Spinal cord (tissue), 10 donors: ENCODE results near the gene SHANK2. TPM values are rescaled to one million over a fixed set of nuclear protein-coding genes. Genes with fewer than 3 reads are reported as not detected.

Experiments
- DNase-seq, 6 donors: peaks; one replicate each; pipeline versions ENCODE4 v3.0.0 to v3.0.0-alpha.2; 2013 to 2015; ENCODE audit warnings: low spot score in 6 of 6, low read depth in 4 of 6
- H3K27ac ChIP-seq: one replicate; pipeline ENCODE4 v1.5.1; 2013; ENCODE audit warnings: low read depth, low read length, control low read depth
- H3K27me3 ChIP-seq: one replicate; pipeline ENCODE4 v1.6.1; 2013; ENCODE audit warnings: low read length; ENCODE audit not compliant: control insufficient read depth, insufficient read depth
- H3K36me3 ChIP-seq: one replicate; pipeline ENCODE4 v1.6.1; 2013; ENCODE audit warnings: low read length; ENCODE audit not compliant: control insufficient read depth, insufficient read depth
- H3K4me1 ChIP-seq: one replicate; pipeline ENCODE4 v1.6.1; 2013; ENCODE audit warnings: low read length; ENCODE audit not compliant: control insufficient read depth, insufficient read depth
- H3K4me3 ChIP-seq: one replicate; pipeline ENCODE4 v1.5.1; 2013; ENCODE audit warnings: low read depth, low read length, control low read depth
- H3K9me3 ChIP-seq: one replicate; pipeline ENCODE4 v1.6.1; 2013; ENCODE audit warnings: low read length; ENCODE audit not compliant: control insufficient read depth, insufficient read depth
- WGBS: methylation state at CpG from one replicate; pipeline ENCODE4 v1.1.5; 2013; ENCODE audit warnings: missing lambda C conversion rate; ENCODE audit not compliant: insufficient coverage; 5-methylcytosine and 5-hydroxymethylcytosine counted together
- polyA plus RNA-seq, 2 donors: library from polyadenylated mRNA; unstranded; fragments of 120-200 nt; gene quantifications; one replicate each; pipeline ENCODE4 v1.2.1, GENCODE V29; 2013; ENCODE audit not compliant: insufficient read length in 2 of 2
- total RNA-seq, 2 donors: library from RNA; depleted of rRNA in 1 of 2; stranded (reverse); fragments of 120-200 nt in 1 of 2; fragments of >200 nt in 1 of 2; gene quantifications; one replicate each; pipeline versions ENCODE4 v1.2.3 to v1.2.4, GENCODE V29; 2013 to 2014
- donor health status: healthy.

SHANK2 gene
- total and polyA plus RNA-seq, 4 donors, result 10.9 to 36.4 (median 28.6) TPM

DNA sequence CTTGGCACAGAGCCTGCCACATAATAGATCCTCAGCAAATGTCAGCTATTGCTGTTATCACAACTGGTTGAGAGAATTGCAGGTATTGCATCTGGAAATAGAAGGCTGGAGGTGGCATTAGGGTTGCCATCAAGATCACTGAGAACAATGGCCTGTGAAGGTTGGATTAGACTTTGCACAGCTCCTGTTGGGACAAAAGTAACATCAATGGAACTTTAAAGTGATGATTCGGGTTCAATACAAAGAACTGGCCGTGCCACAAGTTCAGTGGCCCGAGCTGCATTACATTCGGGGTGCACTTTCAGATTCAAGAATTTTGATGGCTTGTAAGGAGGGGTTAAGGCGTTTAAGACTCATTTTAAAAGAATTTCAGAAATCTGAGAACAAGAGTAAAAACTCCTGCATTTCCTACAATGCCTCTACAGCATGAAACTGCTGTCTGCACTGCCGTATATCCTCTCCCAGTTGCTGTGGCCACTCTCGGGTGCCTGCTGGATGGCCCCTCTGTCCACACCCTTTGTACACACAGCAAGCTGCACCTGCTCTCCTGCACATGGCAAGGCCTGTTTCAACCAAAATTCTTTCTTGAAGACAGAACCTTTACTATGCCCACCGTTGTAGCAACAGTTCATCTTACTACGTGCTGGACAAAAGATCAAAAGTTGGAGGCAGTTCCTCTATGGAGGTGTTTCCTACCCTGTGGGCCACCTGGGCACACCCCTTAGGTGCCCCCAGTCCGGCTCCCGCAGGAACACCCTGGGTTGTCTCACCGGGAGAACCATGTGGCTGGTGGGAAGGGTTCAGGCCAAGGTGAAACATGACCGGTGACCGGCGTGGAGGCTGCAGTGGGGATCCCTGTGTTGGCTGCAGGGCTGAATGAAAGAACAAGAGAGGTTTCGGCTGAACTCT is 17.5 kb upstream of the SHANK2 start:
- Histone ChIP-seq H3K36me3 (no peaks in the 10 kb centered on the region), H3K27ac (no peak overlapping the region), H3K27me3 (peaks cover 5% of the 10 kb centered on the region), H3K9me3 (no peaks in the 10 kb centered on the region), H3K4me3 (no peak overlapping the region), H3K4me1 (peaks cover 26% of the 10 kb centered on the region)
- 74% methylated on average over 10 of the region's 16 CpGs for WGBS
- DNase-seq, result no peak

DNA sequence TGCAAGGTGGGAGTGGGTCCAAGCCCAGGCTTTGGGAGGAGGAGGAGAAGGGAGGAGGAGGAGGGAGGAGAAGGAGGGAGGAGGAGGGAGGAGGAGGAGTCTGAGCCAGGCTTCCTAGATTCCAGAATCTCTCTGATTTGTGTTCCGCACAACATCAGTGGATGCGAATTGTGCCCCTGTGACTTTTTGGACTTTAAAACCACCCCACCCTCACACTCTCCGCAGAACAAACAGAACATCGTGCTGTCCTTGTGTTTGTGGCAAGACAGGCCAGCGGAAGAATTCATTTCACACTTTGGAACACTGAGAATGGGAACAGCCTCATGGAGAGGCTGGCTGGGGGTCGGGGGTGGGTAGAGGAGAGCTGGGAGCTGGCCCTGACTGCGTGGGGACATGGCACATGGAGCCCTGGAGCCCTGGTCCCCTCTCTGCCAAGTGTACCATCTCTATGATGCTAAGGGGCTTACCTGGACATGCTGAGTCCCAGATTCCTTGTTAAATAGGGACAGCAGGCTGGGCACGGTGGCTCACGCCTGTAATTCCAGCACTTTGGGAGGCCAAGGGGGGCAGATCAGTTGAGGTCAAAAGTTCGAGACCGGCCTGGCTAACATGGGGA is 16.4 kb upstream of the SHANK2 start:
- H3K27ac ChIP-seq, result no peak overlapping the region
- H3K9me3 ChIP-seq, result no peaks in the 10 kb centered on the region
- no peaks in the 10 kb centered on the region for H3K36me3 ChIP-seq
- peaks cover 26% of the 10 kb centered on the region for H3K4me1 ChIP-seq
- 86% methylated on average over 9 of the region's 11 CpGs for WGBS
- H3K4me3 ChIP-seq, result no peak overlapping the region
- no peak for DNase-seq
- H3K27me3 ChIP-seq, result peaks cover 5% of the 10 kb centered on the region

DNA sequence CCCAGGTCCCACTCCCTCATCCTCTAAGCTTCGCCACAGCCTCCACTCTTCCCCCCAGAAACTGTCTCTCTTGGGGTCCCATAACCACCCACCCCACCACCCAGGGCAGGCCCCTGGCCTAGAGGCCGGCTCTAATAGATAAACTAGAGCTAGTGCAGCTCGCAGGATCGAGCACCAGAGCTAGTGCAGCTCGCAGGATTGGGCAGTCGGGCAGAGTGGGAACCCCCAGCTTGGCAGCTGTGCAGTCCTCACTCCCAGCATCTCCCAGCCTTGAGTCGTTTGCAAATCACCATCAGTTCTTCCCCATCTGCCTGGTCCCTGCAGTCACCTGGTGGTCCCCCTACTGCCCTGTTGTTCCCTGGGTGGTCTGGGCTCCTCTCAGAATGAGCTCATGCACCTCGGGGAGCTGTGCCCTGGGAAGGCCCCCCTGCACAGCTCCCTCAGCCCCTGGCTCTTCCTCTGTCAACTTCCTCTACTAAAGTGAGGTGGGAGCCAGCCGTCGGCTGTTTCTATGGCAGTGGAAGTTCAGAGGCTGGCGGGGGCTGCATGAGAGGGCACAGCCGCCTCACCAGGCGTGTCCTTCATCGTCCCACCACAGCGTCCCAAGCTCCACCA is 15.5 kb upstream of the SHANK2 start:
- Histone ChIP-seq H3K36me3 (no peaks in the 10 kb centered on the region), H3K4me1 (peaks cover 26% of the 10 kb centered on the region), H3K27me3 (peaks cover 5% of the 10 kb centered on the region), H3K9me3 (no peaks in the 10 kb centered on the region), H3K27ac (no peak overlapping the region), H3K4me3 (no peak overlapping the region)
- 57% methylated on average over 9 of the region's 15 CpGs for WGBS
- DNase-seq, result no peak

DNA sequence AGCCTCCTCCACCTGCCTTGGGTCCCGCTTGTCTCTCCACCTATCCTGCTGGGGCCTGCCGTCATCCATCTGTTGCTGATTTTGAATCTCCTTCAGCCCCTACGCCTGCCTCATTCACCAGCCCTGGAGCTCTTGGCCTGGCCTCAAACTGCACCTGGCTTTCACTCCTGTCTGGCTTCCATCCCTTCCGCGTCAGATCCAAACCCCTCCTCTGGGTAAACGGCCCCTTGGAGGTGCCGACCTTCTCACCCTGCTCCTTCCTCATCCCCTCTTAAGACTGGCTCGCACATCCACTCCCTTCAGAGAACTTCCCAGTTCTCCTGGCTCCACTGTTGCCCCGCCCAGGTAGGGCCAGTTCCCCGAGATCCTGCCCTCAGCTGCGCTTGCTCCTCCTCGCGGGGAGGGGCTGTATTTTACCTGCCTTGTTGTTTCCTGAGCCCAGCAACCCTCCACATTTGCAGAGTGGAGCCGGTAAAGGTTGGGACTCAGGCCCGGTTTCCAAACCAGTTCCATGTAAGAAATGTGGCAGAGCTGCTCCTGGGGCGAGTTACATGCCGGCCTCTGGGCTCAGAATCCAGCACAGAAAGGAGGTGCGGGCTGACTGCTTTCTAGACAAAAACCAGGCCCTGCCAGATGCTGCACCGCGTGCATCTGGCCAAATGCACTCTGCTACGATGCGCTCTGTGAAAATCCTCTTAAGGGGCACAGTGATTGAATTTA is 13.9 kb upstream of the SHANK2 start:
- DNase-seq, result peak in 1 of 6 donors; percentile 52
- Histone ChIP-seq H3K36me3 (no peaks in the 10 kb centered on the region), H3K27ac (no peak overlapping the region), H3K4me3 (no peak overlapping the region), H3K9me3 (no peaks in the 10 kb centered on the region), H3K4me1 (peaks cover 26% of the 10 kb centered on the region), H3K27me3 (peaks cover 5% of the 10 kb centered on the region)
- 60% methylated on average over 22 of the region's 22 CpGs for WGBS

DNA sequence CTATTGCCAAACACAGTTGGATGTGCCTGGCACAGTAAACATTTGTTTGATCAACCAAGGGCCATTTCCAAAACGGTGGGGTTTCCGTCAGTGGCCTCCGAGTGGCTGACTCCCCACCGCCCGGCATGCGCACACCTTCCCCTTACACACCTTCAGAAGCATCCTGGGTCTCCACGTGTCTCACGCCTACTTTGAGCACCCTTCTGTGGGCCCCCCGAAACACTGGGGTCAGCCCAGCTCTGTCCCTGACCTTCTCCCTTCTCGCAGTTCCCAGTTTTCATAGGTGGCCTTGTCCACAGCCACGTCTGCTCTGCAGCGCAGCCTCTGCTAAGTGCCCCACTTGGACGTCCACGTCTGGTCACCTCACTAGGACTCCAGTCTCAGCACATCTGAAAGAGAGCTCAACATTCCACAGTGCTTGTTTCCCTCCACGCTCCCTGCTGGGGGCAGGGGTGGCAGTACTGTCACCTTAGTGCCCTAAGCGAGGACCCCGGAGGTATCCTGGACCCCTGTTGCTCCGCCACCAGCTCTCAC is 13.2 kb upstream of the SHANK2 start:
- no peak overlapping the region for H3K4me3 ChIP-seq
- H3K9me3 ChIP-seq, result no peaks in the 10 kb centered on the region
- H3K27me3 ChIP-seq, result peaks cover 5% of the 10 kb centered on the region
- H3K4me1 ChIP-seq, result peaks cover 26% of the 10 kb centered on the region
- no peak for DNase-seq
- WGBS, result 86% methylated on average over 18 of the region's 18 CpGs
- H3K27ac ChIP-seq, result no peak overlapping the region
- H3K36me3 ChIP-seq, result no peaks in the 10 kb centered on the region

DNA sequence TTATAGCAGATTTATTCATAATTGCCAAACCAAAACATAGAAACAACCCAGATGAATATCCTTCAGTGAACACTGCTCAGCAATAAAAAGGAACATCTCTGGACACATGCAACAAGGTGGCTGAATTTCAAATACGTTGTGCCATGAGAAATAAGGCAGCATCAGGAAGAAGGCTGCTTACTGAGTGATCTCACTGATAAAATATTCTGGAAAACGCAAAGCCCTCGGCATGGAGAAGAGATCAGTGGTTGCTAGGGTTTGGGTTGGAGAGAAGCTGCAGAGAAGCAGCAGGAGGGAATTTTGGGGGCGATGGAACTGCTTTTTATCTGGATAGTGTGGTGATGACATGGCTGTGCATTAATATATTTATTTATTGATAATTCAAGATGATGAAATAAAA is 11.0 kb upstream of the SHANK2 start:
- Histone ChIP-seq H3K4me3 (no peak overlapping the region), H3K27ac (no peak overlapping the region), H3K27me3 (peaks cover 5% of the 10 kb centered on the region), H3K4me1 (peaks cover 16% of the 10 kb centered on the region), H3K9me3 (no peaks in the 10 kb centered on the region), H3K36me3 (no peaks in the 10 kb centered on the region)
- no peak for DNase-seq
- WGBS, result 41% methylated on average over 3 of the region's 4 CpGs

DNA sequence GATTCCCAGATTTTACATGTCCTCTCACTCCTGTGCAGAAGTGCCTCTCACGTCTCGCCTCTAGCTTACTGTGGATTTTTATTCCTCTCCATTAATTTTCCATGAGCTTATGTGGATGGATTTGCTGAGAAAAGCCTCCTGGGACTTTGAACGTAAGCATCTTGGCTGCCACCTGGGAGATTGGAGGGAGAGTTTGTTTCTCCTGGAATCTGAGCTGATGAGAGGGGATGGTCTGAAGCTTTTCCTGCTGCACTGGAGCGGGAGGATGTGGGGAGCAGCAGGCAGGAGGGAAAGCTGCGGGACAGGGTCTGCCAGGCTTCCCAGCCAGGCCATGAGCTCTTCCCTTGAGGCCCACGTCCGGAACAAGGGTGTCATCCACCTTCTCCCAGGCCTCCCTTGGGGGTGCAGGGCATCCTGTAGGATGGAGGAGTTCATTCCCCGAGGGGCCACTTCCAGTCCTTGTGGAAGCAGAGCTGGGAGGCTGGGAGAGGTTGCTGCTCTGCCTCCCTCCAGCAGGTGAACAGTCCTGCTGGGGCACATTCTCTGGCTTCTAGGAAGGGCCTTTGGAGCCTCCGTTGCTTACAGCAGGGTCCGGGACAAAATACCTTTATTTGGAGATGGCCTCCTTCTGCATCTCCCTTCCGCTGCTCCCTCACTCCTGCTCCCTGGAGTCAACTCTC is 3.6 kb upstream of the SHANK2 start:
- peaks cover 16% of the 10 kb centered on the region for H3K4me1 ChIP-seq

DNA sequence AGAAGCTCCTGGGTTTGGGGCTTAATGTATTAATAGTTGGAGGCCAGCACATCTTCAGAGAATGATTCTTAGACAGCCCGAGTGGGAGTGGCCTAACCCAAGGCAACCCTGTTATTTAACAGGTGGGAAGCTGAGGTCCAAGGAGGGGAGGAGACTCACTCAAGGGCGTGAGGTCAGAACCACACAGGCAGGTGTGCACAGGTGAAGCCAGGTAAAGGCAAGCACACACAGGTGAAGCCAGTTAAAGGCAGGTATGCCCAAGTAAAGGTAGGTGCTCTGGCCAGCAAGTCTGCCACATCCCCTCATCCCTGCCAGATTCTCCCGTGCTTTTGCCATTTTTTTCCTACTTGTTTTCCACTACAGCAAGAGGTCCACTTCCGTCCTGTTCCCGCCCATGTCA is 2.9 kb upstream of the SHANK2 start:
- no peak overlapping the region for H3K27ac ChIP-seq
- H3K27me3 ChIP-seq, result peaks cover 23% of the 10 kb centered on the region
- H3K36me3 ChIP-seq, result no peaks in the 10 kb centered on the region
- DNase-seq, result no peak
- H3K9me3 ChIP-seq, result no peaks in the 10 kb centered on the region
- peaks cover 22% of the 10 kb centered on the region for H3K4me1 ChIP-seq
- no peak overlapping the region for H3K4me3 ChIP-seq
- WGBS, result 80% methylated on average over 5 of the region's 5 CpGs

More for the DNA sequence above, 3.6 kb upstream of the SHANK2 start:
- no peak overlapping the region for H3K4me3 ChIP-seq
- H3K27me3 ChIP-seq, result peaks cover 17% of the 10 kb centered on the region
- no peaks in the 10 kb centered on the region for H3K36me3 ChIP-seq
- H3K9me3 ChIP-seq, result no peaks in the 10 kb centered on the region
- peak in 2 of 6 donors; percentile 20 to 63 for DNase-seq
- H3K27ac ChIP-seq, result no peak overlapping the region
- WGBS, result 53% methylated on average over 7 of the region's 11 CpGs

DNA sequence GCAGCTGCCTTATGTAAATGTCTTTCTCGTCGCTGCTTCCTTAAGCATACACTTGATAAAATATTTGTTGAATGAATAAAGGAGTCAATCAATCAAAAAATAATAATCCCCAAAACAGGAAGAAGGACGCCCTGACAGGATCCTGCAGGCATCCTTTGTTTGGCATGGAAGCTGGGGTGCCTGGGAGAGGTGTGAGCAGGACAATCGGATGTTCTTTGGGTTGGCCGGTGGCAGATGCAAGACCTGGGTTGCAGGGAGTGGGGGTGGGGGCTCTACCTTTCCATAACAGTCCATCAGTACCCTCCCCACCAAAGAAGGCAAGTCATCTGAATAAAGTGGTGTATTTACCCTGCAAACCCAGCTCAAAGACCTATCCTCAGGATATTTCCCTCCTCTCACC is 1.4 kb upstream of the SHANK2 start:
- no CpG with 5 or more reads among the region's 5 CpGs for WGBS
- H3K4me1 ChIP-seq, result peaks cover 25% of the 10 kb centered on the region
- H3K36me3 ChIP-seq, result no peaks in the 10 kb centered on the region
- H3K9me3 ChIP-seq, result no peaks in the 10 kb centered on the region
- H3K4me3 ChIP-seq, result no peak overlapping the region
- H3K27me3 ChIP-seq, result peaks cover 39% of the 10 kb centered on the region
- no peak overlapping the region for H3K27ac ChIP-seq
- no peak for DNase-seq
